Endodermal cell (in vitro differentiated cells): Measurements from ENCODE around the gene DBP. TPM values are rescaled to one million over a fixed set of nuclear protein-coding genes. Genes with fewer than 3 reads are reported as not detected.
A peak's percentile ranks its signal among the peaks of the same experiment; 100 is the strongest.

Source experiments
- DNase-seq: peaks from one replicate; pipeline ENCODE4 v3.0.0-alpha.2; 2017
- H3K27ac ChIP-seq: 2 replicates; pipeline ENCODE4 v1.5.1; 2013; ENCODE audit warnings: mild to moderate bottlenecking, low read depth, low read length, moderate library complexity
- H3K27me3 ChIP-seq: 2 replicates; pipeline ENCODE4 v1.6.1; 2013; ENCODE audit warnings: mild to moderate bottlenecking, low read length, moderate library complexity; ENCODE audit not compliant: insufficient read depth, control insufficient read depth, poor library complexity, severe bottlenecking
- H3K36me3 ChIP-seq: 2 replicates; pipeline ENCODE4 v1.7.0; 2013; ENCODE audit warnings: mild to moderate bottlenecking, low read length, moderate library complexity; ENCODE audit not compliant: control insufficient read depth, insufficient read depth
- H3K4me1 ChIP-seq: one replicate; pipeline ENCODE4 v1.7.0; 2013; ENCODE audit warnings: low read length; ENCODE audit not compliant: control insufficient read depth, insufficient read depth
- H3K4me3 ChIP-seq: 2 replicates; pipeline ENCODE4 v1.5.1; 2013; ENCODE audit warnings: mild to moderate bottlenecking, low read length, moderate library complexity
- H3K9ac ChIP-seq: 2 replicates; pipeline ENCODE4 v1.6.1; 2013; ENCODE audit warnings: mild to moderate bottlenecking, low read length, moderate library complexity; ENCODE audit not compliant: poor library complexity, severe bottlenecking; ENCODE audit errors: extremely low read depth
- H3K9me3 ChIP-seq: 2 replicates; pipeline ENCODE4 v1.6.1; 2013; ENCODE audit warnings: mild to moderate bottlenecking, low read length, moderate library complexity; ENCODE audit not compliant: control insufficient read depth
- H3K27ac Mint-ChIP-seq: 2 replicates; pipeline ENCODE4 v1.8.0; 2020; ENCODE audit warnings: mixed read lengths
- H3K27me3 Mint-ChIP-seq: 2 replicates; pipeline ENCODE4 v1.8.0; 2021; ENCODE audit warnings: mild to moderate bottlenecking, mixed read lengths; ENCODE audit not compliant: insufficient read depth
- H3K36me3 Mint-ChIP-seq: 2 replicates; pipeline ENCODE4 v1.8.0; 2020; ENCODE audit warnings: low read depth, mixed read lengths
- H3K4me1 Mint-ChIP-seq: 2 replicates; pipeline ENCODE4 v1.8.0; 2020; ENCODE audit warnings: mixed read lengths
- H3K4me3 Mint-ChIP-seq: 2 replicates; pipeline ENCODE4 v1.8.0; 2020; ENCODE audit warnings: mild to moderate bottlenecking, moderate library complexity, mixed read lengths
- H3K9me3 Mint-ChIP-seq: 2 replicates; pipeline ENCODE4 v1.8.0; 2020; ENCODE audit warnings: mild to moderate bottlenecking, mixed read lengths
- WGBS, 2 experiments: methylation state at CpG; one replicate each; pipeline versions ENCODE4 v1.1.5 to v1.1.7; 2013; ENCODE audit warnings: missing lambda C conversion rate in 2 of 2, mixed read lengths in 1 of 2; ENCODE audit not compliant: insufficient coverage in 1 of 2, insufficient read length in 1 of 2; 5-methylcytosine and 5-hydroxymethylcytosine counted together
- total RNA-seq, 2 donors: library from RNA; stranded (reverse); fragmentation: NEBNext Ultra II Directional in 1 of 2; extraction: Animal tissue kit (Norgen Biotek cat#: 25700) in 1 of 2; gene quantifications; 2 replicates in 1 of 2; 3 replicates in 1 of 2; pipeline ENCODE4 v1.2.1, GENCODE V29; 2021
- TF ChIP-seq, protein P1 (sequence below): fragments of 200-600 bp; sonication (generic); conservative IDR thresholded peaks from 2 replicates; pipeline ENCODE4 v1.5.0; 2021; ENCODE audit warnings: antibody characterized with exemption, mild to moderate bottlenecking

DBP gene
- total RNA-seq, 2 donors from 2014 or later: 5.3 to 13.1 TPM

DNA sequence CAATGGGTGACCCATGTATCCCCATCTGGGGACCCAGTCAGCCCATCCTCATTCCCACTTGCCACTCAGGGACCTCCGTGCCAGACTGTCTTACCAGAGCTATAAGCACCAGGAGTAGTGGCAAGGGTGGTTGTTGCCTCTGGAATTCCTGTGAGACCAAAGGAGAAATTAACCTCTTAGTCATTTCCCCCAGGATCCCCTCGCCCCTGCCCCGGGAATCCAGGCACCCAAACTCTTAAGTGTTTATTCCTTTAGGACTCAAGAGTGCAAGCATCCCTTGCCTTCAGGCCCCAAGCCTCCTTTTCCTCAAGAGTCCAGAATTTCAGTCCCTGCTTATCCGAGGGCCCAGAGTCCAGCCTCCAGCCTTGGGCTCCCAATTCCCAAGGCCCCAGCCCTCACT, 26.5 kb upstream of the DBP start:
- no peaks in the 10 kb centered on the region for H3K27me3 ChIP-seq
- 84 to 95% methylated on average over 3 to 4 of the region's 4 CpGs for WGBS, 2 experiments
- Mint-ChIP-seq H3K27me3 (peaks cover 7% of the 10 kb centered on the region), H3K9me3 (peaks cover 6% of the 10 kb centered on the region), H3K4me1 (no peaks in the 10 kb centered on the region), H3K36me3 (no peaks in the 10 kb centered on the region), H3K4me3 (no peak overlapping the region), H3K27ac (no peak overlapping the region)
- TF ChIP-seq, protein P1, sequence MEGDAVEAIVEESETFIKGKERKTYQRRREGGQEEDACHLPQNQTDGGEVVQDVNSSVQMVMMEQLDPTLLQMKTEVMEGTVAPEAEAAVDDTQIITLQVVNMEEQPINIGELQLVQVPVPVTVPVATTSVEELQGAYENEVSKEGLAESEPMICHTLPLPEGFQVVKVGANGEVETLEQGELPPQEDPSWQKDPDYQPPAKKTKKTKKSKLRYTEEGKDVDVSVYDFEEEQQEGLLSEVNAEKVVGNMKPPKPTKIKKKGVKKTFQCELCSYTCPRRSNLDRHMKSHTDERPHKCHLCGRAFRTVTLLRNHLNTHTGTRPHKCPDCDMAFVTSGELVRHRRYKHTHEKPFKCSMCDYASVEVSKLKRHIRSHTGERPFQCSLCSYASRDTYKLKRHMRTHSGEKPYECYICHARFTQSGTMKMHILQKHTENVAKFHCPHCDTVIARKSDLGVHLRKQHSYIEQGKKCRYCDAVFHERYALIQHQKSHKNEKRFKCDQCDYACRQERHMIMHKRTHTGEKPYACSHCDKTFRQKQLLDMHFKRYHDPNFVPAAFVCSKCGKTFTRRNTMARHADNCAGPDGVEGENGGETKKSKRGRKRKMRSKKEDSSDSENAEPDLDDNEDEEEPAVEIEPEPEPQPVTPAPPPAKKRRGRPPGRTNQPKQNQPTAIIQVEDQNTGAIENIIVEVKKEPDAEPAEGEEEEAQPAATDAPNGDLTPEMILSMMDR: no peak
- no peak overlapping the region for H3K27ac ChIP-seq
- no peaks in the 10 kb centered on the region for H3K36me3 ChIP-seq
- H3K9me3 ChIP-seq: no peaks in the 10 kb centered on the region
- no peaks in the 10 kb centered on the region for H3K4me1 ChIP-seq
- H3K4me3 ChIP-seq: no peak overlapping the region
- H3K9ac ChIP-seq: no peak overlapping the region
- no peak for DNase-seq

DNA sequence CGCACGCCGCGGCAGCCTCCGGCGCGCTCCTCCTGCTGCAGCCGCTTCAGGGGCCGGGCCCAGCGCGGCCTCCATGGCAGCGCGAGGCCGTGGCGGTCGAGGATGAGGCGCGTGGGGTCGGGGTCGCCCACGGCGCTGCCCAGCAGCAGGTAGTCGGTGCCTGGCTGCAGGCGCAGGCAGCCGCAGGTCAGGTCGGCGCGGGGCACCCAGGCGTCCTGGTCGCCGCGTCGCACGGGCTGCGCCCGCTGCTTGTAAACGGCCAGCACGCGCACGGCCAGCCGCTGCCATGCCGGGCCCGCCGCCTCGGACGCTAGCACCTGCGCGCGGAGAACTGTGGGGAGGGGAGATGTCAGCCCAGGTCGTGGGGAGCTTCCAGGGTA, 24.5 kb upstream of the DBP start:
- H3K27ac Mint-ChIP-seq: no peak overlapping the region
- 96 to 100% methylated on average over 24 to 50 of the region's 50 CpGs for WGBS, 2 experiments
- H3K36me3 Mint-ChIP-seq: no peaks in the 10 kb centered on the region
- TF ChIP-seq, protein P1: no peak
- H3K4me1 Mint-ChIP-seq: peaks cover 4% of the 10 kb centered on the region
- Histone ChIP-seq H3K4me1 (no peaks in the 10 kb centered on the region), H3K4me3 (no peak overlapping the region), H3K27ac (no peak overlapping the region), H3K36me3 (no peaks in the 10 kb centered on the region), H3K9ac (no peak overlapping the region), H3K27me3 (no peaks in the 10 kb centered on the region), H3K9me3 (no peaks in the 10 kb centered on the region)
- H3K27me3 Mint-ChIP-seq: peaks cover 9% of the 10 kb centered on the region
- no peak overlapping the region for H3K4me3 Mint-ChIP-seq
- peaks cover 6% of the 10 kb centered on the region for H3K9me3 Mint-ChIP-seq
- DNase-seq: no peak

GRCh38 chr19:48660852-48661710, 23.9 kb upstream of the DBP start:
- Mint-ChIP-seq H3K9me3 (peaks cover 6% of the 10 kb centered on the region), H3K4me3 (no peak overlapping the region), H3K27ac (peak overlapping the region; percentile 86), H3K27me3 (peaks cover 9% of the 10 kb centered on the region), H3K4me1 (peaks cover 6% of the 10 kb centered on the region), H3K36me3 (no peaks in the 10 kb centered on the region)
- WGBS, 2 experiments: 90 to 91% methylated on average over 33 to 35 of the region's 35 CpGs
- no peaks in the 10 kb centered on the region for H3K4me1 ChIP-seq
- peak; percentile 86 for DNase-seq
- H3K27ac ChIP-seq: no peak overlapping the region
- no peaks in the 10 kb centered on the region for H3K27me3 ChIP-seq
- no peaks in the 10 kb centered on the region for H3K9me3 ChIP-seq
- no peak overlapping the region for H3K4me3 ChIP-seq
- no peaks in the 10 kb centered on the region for H3K36me3 ChIP-seq
- TF ChIP-seq, protein P1: no peak
- H3K9ac ChIP-seq: no peak overlapping the region
